Left ventricle myocardium inferior (tissue), 1 donor: Measurements from ENCODE around the gene DCLK1. TPM values are rescaled to one million over a fixed set of nuclear protein-coding genes. Genes with fewer than 3 reads are reported as not detected.

Source experiments
- DNase-seq: peaks from one replicate; pipeline ENCODE4 v3.0.0-alpha.2; 2020
- H3K27ac ChIP-seq: fragments of 200-600 bp; replicated peaks from 2 replicates; pipeline ENCODE4 v1.8.0; 2021
- H3K27me3 ChIP-seq: fragments of 200-600 bp; 2 replicates; pipeline ENCODE4 v1.8.0; 2021; ENCODE audit warnings: low read depth
- H3K36me3 ChIP-seq: fragments of 200-600 bp; 2 replicates; pipeline ENCODE4 v1.8.0; 2021
- H3K4me1 ChIP-seq: fragments of 200-600 bp; 2 replicates; pipeline ENCODE4 v1.8.0; 2021
- H3K4me3 ChIP-seq: fragments of 200-600 bp; 2 replicates; pipeline ENCODE4 v1.8.0; 2021; ENCODE audit warnings: mild to moderate bottlenecking, moderate library complexity
- H3K9me3 ChIP-seq: fragments of 200-600 bp; replicated peaks from 2 replicates; pipeline ENCODE4 v1.8.0; 2021
- CTCF ChIP-seq: fragments of 200-600 bp; IDR thresholded peaks from 2 replicates; pipeline ENCODE4 v1.8.0; 2021; ENCODE audit warnings: antibody characterized with exemption, mild to moderate bottlenecking, borderline replicate concordance
- intact Hi-C: fragments of 100-400 bp; cut with micrococcal nuclease; formaldehyde crosslinking; loops from one replicate; pipeline ENCODE4 v1.11.0; 2022
- total RNA-seq: library from RNA; stranded (reverse); fragmentation: NEBNext Ultra II Directional; extraction: Animal tissue kit (Norgen Biotek cat#: 25700); gene quantifications from one replicate; pipeline ENCODE4 v1.2.1, GENCODE V29; 2021
- donor health status: DM: no; HTN: yes; CAD: no; lungs with severe emphysema.

DCLK1 gene
- total RNA-seq, 1 donor from 2014 or later: 8.4 TPM

- intact Hi-C loops: no loop called here
- DNase-seq: no peak
- no peak overlapping the region for H3K4me3 ChIP-seq
- H3K9me3 ChIP-seq: no peaks in the 10 kb centered on the region
- no peaks in the 10 kb centered on the region for H3K36me3 ChIP-seq
- TF ChIP-seq CTCF: no peak
- H3K4me1 ChIP-seq: peaks cover 28% of the 10 kb centered on the region
- H3K27ac ChIP-seq: no peak overlapping the region
- H3K27me3 ChIP-seq: no peaks in the 10 kb centered on the region
Measured at GRCh38 chr13:35855531-35856019, 275.6 kb downstream of the DCLK1 start.

GRCh38 chr13:35854286-35854685, 276.9 kb downstream of the DCLK1 start:
- no peaks in the 10 kb centered on the region for H3K9me3 ChIP-seq

GRCh38 chr13:35851881-35852280, 279.3 kb downstream of the DCLK1 start:
- DNase-seq: no peak
- intact Hi-C loops: no loop called here
- H3K27me3 ChIP-seq: no peaks in the 10 kb centered on the region
- H3K4me3 ChIP-seq: no peak overlapping the region
- peaks cover 18% of the 10 kb centered on the region for H3K4me1 ChIP-seq
- no peaks in the 10 kb centered on the region for H3K36me3 ChIP-seq
- no peaks in the 10 kb centered on the region for H3K9me3 ChIP-seq
- H3K27ac ChIP-seq: no peak overlapping the region
- no peak for TF ChIP-seq CTCF

More at GRCh38 chr13:35854286-35854685, 276.9 kb downstream of the DCLK1 start:
- DNase-seq: no peak
- H3K27me3 ChIP-seq: no peaks in the 10 kb centered on the region
- H3K4me3 ChIP-seq: no peak overlapping the region
- H3K36me3 ChIP-seq: no peaks in the 10 kb centered on the region
- TF ChIP-seq CTCF: no peak
- intact Hi-C loops: no loop called here
- no peak overlapping the region for H3K27ac ChIP-seq
- peaks cover 26% of the 10 kb centered on the region for H3K4me1 ChIP-seq

- no peaks in the 10 kb centered on the region for H3K27me3 ChIP-seq
- intact Hi-C loops: no loop called here
Measured at GRCh38 chr13:35851356-35851755, 279.8 kb downstream of the DCLK1 start.

GRCh38 chr13:35850569-35850968, 280.6 kb downstream of the DCLK1 start:
- H3K36me3 ChIP-seq: no peaks in the 10 kb centered on the region
- no peak overlapping the region for H3K27ac ChIP-seq
- no peaks in the 10 kb centered on the region for H3K9me3 ChIP-seq
- TF ChIP-seq CTCF: no peak
- intact Hi-C loops: no loop called here
- H3K4me1 ChIP-seq: peaks cover 16% of the 10 kb centered on the region
- DNase-seq: no peak
- no peak overlapping the region for H3K4me3 ChIP-seq
- no peaks in the 10 kb centered on the region for H3K27me3 ChIP-seq

More at GRCh38 chr13:35851356-35851755, 279.8 kb downstream of the DCLK1 start:
- DNase-seq: no peak
- Histone ChIP-seq H3K4me3 (no peak overlapping the region), H3K27ac (no peak overlapping the region), H3K9me3 (no peaks in the 10 kb centered on the region), H3K4me1 (peaks cover 16% of the 10 kb centered on the region), H3K36me3 (no peaks in the 10 kb centered on the region)
- TF ChIP-seq CTCF: no peak
